HK-2 (cell line): ENCODE results near the gene SOBP.
A peak's percentile ranks its signal among the peaks of the same experiment; 100 is the strongest.

Experiments used
- DNase-seq: peaks from one replicate; pipeline ENCODE4 v3.0.0-alpha.2; 2018; ENCODE audit not compliant: unreplicated experiment

SOBP gene

DNA sequence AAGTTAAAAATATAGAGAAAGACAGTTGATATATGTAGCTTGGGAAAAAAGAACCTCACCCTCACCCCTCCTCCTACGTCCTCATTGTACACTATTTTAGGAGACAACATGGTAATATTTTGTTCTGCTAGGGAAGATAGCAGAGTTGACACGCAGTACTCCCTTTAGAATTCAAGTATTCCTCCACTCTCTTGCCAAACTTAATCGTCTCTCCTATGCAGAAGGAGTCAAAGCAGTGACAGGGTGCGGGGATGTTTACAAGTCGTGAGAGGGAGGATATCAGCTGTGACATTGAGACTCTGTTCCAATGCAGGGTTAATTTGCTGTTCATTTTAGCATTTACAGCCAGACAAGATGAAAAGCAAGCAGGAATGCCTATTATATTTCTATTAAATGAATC, 97.5 kb downstream of the SOBP start:
- DNase-seq = no peak

DNA sequence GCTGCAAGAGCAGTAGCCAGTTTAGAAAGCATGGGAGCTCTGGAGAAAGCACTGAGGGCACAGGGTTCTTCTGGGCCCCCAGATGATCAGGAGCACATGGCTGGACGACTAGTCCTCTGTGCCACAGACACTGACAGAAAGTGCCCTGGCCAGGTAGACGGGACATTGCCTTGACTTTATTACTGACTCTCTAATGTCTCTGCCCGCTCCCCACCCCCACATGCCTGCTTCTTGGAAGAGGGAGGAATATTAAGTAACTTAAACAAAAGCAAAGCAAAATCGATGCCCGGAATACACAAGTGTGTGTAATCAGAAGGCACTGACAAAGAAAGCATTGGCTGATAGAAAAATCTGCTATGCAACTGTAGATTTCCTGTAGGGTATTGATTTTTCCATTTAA, 99.3 kb downstream of the SOBP start:
- DNase-seq = no peak

DNA sequence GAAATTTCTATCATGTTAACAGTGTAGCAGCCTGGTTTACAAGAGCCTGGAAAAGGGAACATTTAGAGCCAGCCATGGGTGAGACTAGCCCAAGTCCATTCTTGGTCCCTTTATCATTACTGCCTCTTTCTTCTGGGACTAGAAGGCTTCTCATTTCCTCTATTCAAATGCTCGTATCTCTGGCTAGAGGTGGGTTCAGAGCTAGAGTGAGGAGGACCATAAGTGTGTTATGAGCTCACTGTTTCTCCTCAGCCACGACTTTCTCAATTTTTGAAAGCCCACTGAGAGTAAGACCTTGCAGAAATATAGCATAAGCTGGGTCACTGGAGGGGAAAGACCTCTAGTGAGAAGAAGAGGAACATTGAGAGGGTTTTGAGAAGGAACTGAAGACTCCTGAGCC, 100.0 kb downstream of the SOBP start:
- DNase-seq = no peak

DNA sequence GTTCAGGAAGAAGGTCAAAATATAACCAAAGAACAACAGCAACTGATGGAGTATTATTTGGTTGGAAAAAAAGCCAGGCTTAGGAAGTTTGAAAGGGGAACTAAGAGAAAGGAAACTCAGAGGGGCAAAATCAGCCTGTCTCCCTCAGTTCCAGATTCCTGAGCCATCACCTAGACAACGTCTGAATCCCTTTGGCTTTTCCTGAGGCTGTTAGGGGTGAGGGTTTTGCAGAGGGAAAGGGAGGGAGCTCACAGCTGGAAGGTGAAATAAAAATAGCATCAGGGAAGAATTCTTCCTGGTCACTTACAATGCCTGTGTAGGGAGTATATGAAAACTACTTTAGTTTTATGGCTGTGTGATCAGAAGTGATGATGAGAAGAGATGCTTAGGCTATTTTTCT, 100.5 kb downstream of the SOBP start:
- no peak for DNase-seq

DNA sequence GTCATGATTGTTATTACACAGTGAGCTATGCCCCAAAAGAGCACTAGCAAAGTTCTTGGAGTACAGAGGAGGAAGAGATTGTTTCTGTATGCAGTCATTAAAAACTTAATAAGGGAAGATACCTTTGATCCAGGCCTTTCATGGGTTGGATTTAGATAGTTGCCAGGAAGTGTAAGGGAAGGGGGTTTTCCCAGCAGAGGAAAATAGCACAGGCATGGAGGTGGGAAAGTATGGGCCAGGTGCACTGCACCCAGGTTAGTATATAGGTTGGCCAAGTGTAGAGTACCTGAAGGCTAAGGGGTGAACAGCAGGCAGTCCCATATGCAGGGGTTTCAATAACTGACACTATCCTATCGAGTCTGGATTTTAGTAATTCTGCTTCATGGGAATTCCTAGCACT, 101.4 kb downstream of the SOBP start:
- DNase-seq = no peak

DNA sequence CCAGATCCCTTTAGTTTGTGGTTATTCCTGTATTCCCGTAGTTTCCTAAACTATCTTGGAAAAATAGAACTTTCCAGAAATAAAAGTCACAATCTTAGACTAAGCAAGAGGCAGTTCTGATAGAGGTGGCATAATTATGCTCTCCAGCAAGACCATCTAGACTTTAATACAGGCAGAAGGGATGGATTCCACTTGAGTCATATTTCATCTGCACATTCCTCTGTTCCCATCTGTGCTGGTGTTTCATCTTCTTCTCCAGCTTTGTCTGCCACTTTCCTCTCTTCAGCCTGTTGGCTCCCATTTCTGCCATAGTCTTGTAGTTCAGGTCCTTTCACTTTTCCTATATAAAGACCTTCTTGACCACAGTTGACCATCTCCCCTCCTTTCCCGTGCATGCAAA, 102.9 kb downstream of the SOBP start:
- DNase-seq = no peak

DNA sequence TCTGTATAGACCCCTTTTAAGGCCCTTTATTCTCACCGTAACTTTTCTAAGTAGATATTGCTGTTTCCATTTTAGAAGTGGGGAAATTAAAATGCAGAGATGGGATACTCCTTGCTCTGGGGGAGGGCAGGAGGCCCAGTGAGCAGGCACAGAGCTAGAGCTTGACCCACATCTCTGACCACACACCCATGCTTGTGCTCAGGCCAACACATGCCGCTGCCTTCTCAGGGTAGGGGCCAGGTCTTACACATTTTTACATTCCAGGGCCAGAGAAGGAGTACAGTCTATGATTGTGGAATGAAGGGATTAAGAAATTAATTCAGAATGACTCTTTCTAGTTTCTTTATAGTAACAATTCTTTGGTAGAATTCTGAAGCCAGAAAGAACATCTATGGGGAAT, 104.8 kb downstream of the SOBP start:
- no peak for DNase-seq

DNA sequence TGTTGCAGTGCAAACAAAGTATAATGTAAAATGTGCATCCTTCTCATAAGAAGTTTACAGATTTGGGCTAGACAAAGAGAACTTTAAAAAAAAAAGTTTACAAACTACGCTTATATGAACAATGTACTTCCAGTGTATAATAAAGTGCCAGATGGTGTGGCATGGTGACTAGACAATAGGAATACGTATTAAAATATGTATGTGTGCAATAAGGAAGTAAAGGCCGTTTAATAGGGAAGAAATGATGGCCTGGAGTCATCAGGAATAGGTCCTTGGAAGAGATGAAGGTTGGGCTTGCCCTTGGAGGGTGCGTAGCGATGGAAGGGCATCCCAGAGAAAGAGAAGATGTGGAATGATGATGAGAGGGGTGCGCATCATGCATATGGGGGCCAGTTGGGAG, 108.2 kb downstream of the SOBP start:
- no peak for DNase-seq

DNA sequence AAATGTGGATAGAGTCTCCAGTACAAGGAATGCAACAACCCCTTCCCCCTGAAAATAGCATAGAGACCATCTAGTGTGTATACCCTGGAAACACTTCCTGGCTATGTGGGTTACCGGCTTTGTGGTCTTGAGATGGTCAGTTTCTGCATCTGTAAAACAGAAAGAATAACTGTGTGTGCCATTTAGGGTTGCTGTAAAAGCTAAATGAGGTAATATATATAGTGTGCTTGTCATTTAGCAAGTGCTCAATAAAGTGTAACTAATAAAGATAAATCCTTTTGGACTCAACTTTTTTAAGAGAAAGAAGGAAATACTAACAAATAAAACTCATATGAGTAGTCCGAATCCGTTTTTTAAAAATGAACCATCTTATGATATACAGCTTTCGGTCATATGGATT, 109.1 kb downstream of the SOBP start:
- no peak for DNase-seq

DNA sequence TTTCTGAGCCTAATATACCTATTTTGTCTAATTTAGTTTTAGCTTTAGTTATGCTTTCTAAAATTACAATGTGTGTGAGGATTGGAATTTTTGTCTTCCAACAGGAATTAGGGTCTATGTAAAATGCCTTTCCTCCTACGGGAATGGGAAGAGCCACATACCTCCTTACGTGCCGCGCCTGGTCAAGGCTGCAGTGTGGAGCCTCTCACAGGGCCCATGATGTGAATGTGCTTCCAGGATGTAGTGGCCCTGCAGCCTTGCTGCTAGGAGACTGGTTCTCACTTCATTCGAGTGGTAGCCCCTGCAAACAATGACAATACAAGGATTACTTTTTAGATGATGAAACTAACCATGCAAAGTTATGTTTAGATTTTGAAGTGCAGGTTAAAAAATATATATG, 110.2 kb downstream of the SOBP start:
- no peak for DNase-seq

DNA sequence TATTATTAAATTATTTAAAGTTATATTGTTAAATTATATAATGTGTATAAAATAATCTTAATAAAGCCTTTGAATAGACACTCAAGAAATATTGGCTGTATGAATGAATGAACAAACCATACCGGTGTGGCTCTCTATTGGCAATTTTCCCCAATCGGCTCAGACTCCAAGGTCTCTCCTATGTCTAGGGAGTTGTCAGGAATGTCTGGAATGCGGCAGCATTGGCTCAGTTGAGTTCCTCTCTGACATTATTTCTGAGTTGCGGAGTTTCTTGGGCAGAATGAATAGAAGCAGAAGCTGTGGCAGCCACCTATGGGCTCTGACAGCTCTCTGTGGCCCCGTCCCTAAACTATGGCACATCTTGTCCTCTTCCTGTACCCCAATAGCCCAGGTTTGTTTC, 111.0 kb downstream of the SOBP start:
- DNase-seq = peak; percentile 23

DNA sequence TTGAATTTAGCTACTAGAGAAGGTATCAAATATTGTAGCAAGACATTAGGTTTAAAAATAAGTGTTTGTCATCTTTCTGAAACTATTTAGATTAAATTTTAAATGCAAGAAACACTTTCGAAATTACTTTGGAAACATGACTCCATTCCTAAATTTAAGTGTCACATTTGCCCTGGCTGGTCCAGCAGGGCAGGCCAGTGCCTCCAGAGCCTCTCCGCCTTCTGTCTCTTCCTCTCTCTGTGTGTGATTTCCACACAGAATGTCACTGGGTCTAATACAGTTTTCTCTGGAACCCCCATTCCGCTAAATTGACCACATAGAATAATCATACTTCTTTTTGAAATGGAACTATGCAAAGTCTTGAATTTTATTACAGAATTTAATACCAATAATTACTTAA, 111.5 kb downstream of the SOBP start:
- DNase-seq = no peak

DNA sequence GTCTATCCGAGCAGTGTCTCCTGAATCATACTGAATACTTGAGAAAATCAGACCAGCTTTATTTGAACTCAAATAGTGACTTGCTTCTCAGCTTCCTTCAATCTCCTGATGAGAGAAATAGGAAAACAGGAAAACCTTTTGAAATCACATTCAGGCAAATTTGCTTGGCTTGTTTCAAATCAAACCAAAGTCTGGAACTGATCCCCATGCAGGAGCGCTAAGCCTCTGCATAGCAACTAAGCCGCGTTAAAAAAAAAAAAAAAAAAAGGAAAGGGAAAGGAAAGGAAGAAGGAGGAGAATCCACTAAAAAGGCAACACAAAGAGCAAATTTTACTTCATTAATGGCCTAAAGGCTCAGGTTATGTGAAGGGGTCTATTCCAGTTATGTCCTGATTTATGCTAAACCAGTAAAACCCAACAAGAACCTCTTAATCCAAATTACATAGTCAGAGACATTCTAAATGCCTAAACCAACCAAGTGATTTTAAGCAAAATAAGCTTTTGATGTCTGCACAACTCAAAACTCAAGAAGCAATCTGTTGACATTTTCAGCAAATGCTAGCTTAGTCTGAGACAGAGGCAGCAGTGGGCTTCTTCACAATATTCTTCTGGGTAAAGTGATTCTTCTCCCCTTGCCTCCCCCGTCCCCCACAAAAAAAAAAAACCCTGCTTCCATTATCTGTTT, 112.5 kb downstream of the SOBP start:
- no peak for DNase-seq

DNA sequence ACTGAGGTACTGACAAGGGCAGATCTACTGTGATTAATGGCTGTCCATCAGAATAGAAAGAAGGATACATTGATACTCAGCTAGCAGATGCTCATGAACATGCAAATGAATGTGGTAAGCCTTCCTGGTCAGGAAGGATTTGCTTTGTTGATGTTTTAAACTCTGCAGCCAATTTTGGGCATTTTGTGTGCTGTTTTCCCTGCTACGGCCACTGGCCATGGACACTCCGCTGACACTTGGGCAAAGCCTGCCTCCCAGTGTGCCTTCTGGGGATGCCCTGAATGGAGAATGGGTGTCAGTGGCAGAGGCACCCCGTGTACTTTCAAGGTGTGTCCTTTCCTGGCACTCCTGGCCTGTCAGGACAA, 113.1 kb downstream of the SOBP start:
- DNase-seq = no peak

DNA sequence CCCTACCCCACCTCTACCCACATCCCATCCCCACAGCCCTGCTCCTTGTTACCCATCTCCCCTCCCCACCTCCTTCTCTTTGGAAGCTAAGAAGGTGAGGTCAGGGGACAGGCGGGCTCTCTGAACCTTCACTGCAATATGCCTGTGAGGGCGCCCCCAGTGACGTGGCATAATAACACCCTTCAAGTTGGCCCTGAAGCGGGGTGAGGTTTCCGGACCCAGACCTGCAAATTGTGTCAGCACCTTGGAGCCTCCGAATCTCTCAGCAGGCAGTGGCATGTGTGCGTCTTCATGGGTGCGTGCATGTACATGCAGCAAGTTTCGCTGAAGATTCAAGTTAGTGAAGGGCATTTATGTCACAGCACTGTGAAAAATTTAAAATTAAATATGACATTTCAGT, 114.6 kb downstream of the SOBP start:
- DNase-seq = no peak

DNA sequence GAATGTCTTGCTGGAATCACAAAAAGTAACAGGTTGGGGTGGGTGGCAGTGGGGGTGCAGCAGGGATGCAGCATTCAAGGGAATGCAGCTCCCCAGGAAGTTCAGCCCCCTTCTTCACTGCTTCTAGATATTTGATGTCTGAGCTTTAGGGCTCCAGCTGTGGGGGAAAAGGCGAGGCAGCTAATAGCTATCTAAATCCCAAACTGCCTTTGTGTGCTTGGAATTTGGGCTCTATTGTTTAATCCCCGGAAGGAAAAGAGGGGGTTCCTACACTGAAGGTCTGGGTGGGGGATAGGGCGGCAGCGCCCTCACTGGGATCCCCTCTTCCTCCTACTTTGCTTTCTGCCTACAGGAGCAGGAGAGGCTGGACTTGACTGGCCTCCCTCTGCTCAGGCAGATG, 116.5 kb downstream of the SOBP start:
- DNase-seq = no peak

DNA sequence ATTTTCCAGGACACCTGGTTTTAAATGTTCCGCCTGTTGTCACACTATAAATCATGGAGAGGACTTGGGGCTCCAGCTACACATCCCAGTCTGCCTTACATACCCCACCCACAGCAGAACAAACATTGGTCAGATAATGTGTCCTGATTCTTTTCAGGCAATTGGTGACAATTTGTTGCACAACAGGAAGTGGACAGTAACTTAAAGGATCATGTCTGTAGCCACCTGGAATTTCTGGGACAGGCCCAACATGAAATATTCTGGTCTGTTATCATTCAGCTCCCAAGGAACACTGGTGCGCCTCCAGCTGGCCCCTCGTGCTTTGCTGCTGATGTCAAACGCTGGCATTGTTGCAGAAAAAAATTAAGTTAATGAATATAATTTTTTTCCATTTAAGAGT, 117.2 kb downstream of the SOBP start:
- DNase-seq = no peak

DNA sequence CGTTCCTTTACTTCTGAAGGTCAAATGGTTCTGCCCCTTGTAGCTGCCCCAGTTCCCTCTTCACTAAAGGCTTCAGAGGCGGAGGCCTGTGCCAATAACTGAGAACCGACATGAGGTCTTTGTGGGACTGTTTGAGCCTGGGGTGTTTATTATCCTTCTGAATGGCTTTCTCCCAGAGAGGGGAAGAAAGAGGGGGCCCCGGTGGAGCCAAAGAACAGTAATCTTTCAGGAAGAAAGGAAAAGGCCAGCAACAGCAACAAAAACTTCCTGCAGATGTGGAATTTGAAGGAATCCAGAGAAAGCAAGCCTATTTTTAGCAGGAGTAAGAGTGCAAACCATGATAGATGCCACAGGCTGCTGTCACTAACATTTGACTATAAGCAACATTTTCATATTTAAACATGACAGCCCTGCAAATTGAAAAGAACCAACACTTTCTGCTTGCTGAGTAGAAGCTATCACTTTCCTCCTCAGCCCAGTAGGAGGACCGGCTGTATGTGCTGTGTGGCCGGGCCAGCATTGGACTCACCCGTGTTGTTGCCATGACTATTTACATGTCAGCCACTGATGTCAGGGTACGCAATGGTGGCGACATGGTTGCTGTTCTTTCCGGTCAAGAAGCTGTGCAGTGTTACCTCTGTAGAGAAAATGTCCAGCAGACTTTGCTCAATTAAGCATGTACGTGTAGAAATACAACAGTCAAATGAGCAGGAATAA, 121.3 kb downstream of the SOBP start:
- DNase-seq = no peak

DNA sequence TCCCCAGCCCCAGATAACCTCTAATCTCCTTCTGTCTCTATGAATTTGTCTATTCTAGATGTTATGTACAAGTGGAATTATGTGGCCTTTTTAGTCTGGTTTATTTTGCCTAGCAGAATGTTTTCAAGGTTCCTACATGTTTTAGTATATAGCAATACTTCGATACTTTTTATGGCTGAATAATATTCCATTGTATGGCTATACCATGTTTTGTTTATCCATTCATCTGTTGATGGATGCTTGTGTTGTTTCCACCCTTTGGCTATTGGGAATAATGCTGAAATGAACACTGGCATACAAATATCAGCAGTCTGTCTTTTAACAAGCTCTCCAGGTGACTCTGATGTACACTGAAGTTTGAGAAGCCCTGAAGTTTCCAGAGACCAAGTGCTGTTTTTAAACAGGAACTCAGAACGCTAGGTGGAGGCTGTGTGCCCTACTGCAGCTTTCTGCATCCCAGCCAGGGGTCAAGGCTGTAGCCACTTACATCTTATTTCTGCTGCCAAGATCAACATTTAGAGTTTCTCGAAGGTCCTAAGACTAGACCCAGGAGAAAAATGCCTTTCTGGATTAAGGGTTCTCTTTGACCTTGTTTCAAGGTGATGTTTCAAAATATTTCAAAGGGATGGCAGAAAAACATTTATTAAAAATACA, 123.0 kb downstream of the SOBP start:
- DNase-seq = no peak

DNA sequence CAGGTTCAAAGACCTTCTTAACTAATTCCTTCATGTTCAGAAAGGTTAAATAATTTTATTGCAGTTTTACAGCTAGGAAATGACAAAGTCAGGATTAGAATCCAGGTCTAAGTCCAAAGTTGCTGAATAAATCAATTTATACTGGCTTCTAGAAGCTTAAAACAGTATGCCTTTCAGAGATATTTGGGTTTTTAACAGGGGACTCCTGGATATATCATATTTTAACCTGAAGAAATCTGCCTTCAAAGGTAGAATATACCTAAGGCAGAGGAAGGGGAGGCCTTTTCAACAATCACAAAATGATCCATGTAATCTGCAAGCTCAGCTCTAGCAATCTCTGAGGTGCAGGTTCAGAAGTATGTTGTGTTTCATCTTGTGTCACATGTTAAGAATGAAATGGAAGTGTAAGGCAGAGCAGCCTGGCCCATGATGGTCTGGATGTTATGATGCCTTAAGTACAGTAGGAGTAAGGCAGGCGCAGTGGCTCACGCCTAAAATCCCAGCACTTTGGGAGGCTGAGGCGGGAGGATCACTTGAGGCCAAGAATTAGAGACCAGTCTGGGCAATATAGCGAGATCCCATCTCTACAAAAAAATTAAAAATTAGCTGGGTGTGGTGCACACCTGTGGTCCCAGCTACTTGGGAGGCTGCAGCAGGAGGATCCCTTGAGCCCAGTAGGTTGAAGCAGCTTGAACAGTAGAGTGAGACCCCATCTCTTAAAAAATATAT, 123.9 kb downstream of the SOBP start:
- no peak for DNase-seq

DNA sequence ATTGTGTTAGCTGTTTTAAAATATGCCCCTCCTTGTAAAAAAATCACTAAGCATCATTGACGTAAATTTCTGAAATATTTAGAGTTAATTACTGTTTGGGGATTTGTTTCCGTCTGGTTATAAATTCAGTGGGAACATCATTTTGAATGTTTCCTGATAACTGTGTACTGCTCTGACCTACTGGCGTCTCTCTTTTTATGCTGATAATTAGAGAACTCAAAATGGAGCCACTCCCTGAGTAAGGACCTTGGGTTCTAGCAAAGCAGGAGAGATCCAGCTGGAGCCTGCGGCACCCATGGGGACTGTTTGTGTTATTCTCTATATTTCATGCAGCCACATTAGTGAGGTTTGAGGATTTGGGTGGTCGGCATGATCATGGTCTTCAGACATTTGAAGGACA, 124.9 kb downstream of the SOBP start:
- no peak for DNase-seq

DNA sequence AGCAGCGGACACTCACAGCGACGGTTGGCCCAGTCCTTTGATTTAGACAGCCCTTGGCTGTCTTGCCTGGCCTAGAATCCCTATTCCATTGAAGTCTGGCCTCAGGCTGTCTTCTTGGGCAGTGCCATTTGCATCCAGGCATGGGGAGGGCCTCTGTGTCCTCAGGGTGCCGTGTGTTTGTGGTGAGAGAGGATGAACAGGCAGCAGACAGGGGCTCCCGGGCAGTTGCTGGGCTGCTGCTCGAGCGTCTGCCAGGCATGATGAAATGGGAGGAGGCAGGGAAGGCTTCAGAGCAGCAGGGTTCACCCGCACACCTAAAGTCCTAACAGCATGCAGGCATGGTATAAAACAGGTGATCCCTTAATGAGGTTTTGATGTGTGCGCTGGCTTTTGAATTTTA, 126.9 kb downstream of the SOBP start:
- no peak for DNase-seq
